Prostate gland (tissue), 2 donors: ENCODE measurements around the gene RTN4RL2.

ENCODE experiments used
- POLR2A ChIP-seq: fragments of 450-650 bp; IDR thresholded peaks from one replicate; pipeline ENCODE4 v1.6.1; 2016; ENCODE audit warnings: antibody characterized with exemption, mild to moderate bottlenecking
- TF ChIP-seq, protein P1 (sequence below), 4 experiments: fragments of 200-600 bp in 2 of 4; fragments of 450-650 bp in 2 of 4; sonication (generic) in 2 of 4; IDR thresholded peaks; 1 replicate in 3 of 4; 2 replicates in 1 of 4; pipeline ENCODE4 v1.5.1; 2016 to 2019; ENCODE audit warnings: antibody characterized with exemption in 4 of 4, mild to moderate bottlenecking in 2 of 4, moderate library complexity in 2 of 4

DNA sequence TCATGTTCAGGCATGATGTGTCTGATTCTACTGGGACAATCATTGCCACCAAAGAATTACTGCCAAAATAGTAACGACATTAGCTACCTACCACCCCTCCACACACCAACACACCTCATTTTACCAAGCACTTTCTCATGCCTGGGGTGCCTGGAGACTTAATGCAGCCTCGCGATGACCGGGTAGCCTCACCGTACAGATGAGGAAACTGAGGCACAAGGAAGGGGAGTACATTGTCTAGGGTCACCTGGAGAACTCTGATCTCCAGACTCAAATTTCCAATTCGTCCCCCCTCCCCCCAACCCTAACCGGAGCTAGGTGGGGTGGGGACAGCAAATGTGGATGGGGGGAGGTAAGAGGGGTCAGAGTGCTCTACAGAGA lies 2.7 kb upstream of the RTN4RL2 start:
- TF ChIP-seq, protein P1, sequence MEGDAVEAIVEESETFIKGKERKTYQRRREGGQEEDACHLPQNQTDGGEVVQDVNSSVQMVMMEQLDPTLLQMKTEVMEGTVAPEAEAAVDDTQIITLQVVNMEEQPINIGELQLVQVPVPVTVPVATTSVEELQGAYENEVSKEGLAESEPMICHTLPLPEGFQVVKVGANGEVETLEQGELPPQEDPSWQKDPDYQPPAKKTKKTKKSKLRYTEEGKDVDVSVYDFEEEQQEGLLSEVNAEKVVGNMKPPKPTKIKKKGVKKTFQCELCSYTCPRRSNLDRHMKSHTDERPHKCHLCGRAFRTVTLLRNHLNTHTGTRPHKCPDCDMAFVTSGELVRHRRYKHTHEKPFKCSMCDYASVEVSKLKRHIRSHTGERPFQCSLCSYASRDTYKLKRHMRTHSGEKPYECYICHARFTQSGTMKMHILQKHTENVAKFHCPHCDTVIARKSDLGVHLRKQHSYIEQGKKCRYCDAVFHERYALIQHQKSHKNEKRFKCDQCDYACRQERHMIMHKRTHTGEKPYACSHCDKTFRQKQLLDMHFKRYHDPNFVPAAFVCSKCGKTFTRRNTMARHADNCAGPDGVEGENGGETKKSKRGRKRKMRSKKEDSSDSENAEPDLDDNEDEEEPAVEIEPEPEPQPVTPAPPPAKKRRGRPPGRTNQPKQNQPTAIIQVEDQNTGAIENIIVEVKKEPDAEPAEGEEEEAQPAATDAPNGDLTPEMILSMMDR (IDR thresholded peaks at IDR 0.05) = no peak
- no peak for TF ChIP-seq POLR2A
